ENCODE measurements around the gene NSUN4. TPM values are rescaled to one million over a fixed set of nuclear protein-coding genes. Genes with fewer than 3 reads are reported as not detected.
"Not testable (repeated sequence)": the region's sequence is repeated elsewhere in the genome, so short reads cannot be mapped to it uniquely, and the experiment has no call there.

Gene NSUN4
- total RNA-seq, 1 donor from 2014 or later = 23.4 TPM

DNA sequence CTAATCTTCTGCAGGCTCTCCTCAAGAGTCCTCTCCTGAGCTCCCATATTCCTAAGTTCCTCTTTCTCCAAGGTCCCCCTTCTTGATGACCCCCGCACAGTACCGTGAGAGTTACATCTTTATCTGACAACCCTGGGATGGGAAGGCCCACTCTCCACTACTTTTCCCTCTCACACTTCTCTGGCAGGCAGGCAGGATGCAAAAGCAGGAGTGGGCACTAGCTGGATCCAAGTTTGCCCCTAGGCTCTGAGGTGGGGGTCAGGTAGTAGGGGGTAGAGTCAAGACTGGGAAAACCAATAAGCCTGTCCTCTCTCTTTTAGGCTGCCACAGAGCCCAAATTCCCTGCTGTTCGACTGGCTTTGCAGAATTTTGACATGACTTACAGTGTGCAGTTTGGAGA lies 3.9 kb downstream of the NSUN4 start:
- no peak overlapping the region for H3K4me3 Mint-ChIP-seq (ENCODE audit: unreplicated experiment)
- TF ChIP-seq, protein P1, sequence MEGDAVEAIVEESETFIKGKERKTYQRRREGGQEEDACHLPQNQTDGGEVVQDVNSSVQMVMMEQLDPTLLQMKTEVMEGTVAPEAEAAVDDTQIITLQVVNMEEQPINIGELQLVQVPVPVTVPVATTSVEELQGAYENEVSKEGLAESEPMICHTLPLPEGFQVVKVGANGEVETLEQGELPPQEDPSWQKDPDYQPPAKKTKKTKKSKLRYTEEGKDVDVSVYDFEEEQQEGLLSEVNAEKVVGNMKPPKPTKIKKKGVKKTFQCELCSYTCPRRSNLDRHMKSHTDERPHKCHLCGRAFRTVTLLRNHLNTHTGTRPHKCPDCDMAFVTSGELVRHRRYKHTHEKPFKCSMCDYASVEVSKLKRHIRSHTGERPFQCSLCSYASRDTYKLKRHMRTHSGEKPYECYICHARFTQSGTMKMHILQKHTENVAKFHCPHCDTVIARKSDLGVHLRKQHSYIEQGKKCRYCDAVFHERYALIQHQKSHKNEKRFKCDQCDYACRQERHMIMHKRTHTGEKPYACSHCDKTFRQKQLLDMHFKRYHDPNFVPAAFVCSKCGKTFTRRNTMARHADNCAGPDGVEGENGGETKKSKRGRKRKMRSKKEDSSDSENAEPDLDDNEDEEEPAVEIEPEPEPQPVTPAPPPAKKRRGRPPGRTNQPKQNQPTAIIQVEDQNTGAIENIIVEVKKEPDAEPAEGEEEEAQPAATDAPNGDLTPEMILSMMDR (IDR thresholded peaks at IDR 0.05) = no peak
- H3K36me3 Mint-ChIP-seq (ENCODE audit: low read depth) = peaks cover 11% of the 10 kb centered on the region
- H3K27ac Mint-ChIP-seq (ENCODE audit: unreplicated experiment) = peak overlapping the region; percentile 41
- H3K27me3 Mint-ChIP-seq (ENCODE audit: low read depth) = no peaks in the 10 kb centered on the region
- no peak for DNase-seq (ENCODE audit: low spot score)
- H3K4me1 Mint-ChIP-seq (ENCODE audit: low read depth) = peaks cover 43% of the 10 kb centered on the region
- no peaks in the 10 kb centered on the region for H3K9me3 Mint-ChIP-seq (ENCODE audit: low read depth)

DNA sequence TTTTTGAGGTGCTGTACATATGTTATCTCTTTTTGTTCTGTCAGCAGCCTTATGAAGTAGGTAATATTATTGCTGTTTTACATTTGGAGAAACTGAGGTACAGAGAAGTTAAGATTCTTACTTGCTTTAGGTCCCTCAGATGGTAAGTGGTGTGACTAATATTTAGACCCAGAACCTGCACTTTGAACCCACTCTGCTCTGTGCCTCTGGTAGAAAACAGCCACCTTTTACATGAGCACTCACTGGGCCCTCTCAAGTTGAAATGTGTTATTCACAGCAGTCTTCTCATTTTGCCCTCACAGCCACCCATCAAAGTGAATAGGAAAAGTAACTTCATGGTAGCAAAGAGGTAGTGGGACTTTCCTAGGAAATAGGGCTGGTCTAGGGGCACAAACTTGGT lies 4.7 kb downstream of the NSUN4 start:
- Mint-ChIP-seq H3K36me3 (ENCODE audit: low read depth) (peaks cover 16% of the 10 kb centered on the region), H3K4me1 (ENCODE audit: low read depth) (peaks cover 39% of the 10 kb centered on the region), H3K27me3 (ENCODE audit: low read depth) (no peaks in the 10 kb centered on the region), H3K4me3 (ENCODE audit: unreplicated experiment) (no peak overlapping the region), H3K27ac (ENCODE audit: unreplicated experiment) (no peak overlapping the region), H3K9me3 (ENCODE audit: low read depth) (no peaks in the 10 kb centered on the region)
- no peak for DNase-seq (ENCODE audit: low spot score)
- TF ChIP-seq, protein P1 (IDR thresholded peaks at IDR 0.05) = no peak

DNA sequence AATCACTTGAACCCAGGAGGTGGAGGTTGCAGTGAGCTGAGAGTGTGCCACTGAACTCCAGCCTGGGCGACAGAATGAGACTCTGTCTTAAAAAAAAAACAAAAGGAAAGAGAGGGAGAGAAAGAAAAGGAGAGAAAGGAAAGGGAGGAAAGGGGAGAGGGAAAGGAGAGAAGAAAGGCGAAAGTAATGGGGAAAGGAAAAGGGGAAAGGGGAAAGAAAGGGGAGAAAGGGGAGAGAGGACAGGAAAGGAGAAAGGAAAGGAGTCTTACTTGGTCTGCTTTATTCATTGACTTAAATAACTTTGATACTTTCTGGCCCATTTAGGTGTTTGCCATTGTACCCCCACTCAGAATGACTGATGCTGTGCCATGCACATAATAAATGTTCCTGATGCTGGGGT lies 11.8 kb downstream of the NSUN4 start:
- Mint-ChIP-seq H3K36me3 (ENCODE audit: low read depth) (peaks cover 17% of the 10 kb centered on the region), H3K4me1 (ENCODE audit: low read depth) (peaks cover 5% of the 10 kb centered on the region), H3K27ac (ENCODE audit: unreplicated experiment) (no peak overlapping the region), H3K4me3 (ENCODE audit: unreplicated experiment) (no peak overlapping the region), H3K27me3 (ENCODE audit: low read depth) (no peaks in the 10 kb centered on the region), H3K9me3 (ENCODE audit: low read depth) (no peaks in the 10 kb centered on the region)
- TF ChIP-seq, protein P1 (IDR thresholded peaks at IDR 0.05) = no peak
- DNase-seq (ENCODE audit: low spot score) = no peak

DNA sequence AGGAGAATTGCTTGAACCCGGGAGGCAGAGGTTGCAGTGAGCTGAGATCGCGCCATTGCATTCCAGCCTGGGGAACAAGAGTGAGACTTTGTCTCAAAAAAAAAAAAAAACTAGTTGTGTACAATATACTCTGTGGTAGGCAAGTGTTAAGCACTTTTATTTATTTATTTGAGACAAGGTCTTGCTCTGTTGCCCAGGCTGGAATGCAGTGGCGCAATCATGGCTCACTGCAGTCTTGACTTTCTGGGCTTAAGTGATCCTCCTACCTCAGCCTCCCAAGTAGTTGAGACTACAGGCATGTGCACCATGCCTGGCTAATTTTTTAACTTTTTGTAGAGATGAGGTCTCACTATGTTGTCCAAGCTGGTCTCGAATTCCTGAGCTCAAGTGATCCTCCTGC lies 15.3 kb downstream of the NSUN4 start:
- DNase-seq (ENCODE audit: low spot score); H3K27ac Mint-ChIP-seq (ENCODE audit: unreplicated experiment); H3K4me1 Mint-ChIP-seq (ENCODE audit: low read depth); H3K4me3 Mint-ChIP-seq (ENCODE audit: unreplicated experiment); H3K27me3 Mint-ChIP-seq (ENCODE audit: low read depth); H3K9me3 Mint-ChIP-seq (ENCODE audit: low read depth): not testable (repeated sequence)
- peaks cover 18% of the 10 kb centered on the region for H3K36me3 Mint-ChIP-seq (ENCODE audit: low read depth)

DNA sequence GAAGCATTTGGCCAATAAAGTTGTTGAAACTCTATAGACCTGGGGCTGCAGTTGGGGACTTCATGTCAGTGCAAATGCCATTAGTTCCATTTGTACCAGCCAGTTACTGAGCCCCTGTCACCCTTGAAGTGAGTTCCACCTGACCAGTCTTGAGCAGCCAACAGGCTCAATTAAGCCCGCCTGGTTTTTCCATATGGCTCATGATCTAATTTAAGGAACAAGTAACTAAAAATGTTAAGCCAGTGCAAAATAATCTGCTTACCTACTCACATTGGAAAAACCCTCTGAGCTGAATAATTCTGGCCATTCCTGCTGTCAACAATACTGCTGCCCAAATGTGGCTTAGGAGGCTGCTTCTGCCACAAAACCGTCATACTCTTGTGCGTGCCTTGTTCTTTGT lies 21.6 kb downstream of the NSUN4 start:
- H3K27ac Mint-ChIP-seq (ENCODE audit: unreplicated experiment) = no peak overlapping the region
- peaks cover 24% of the 10 kb centered on the region for H3K36me3 Mint-ChIP-seq (ENCODE audit: low read depth)
- no peaks in the 10 kb centered on the region for H3K9me3 Mint-ChIP-seq (ENCODE audit: low read depth)
- TF ChIP-seq, protein P1 (IDR thresholded peaks at IDR 0.05) = no peak
- no peaks in the 10 kb centered on the region for H3K27me3 Mint-ChIP-seq (ENCODE audit: low read depth)
- no peak overlapping the region for H3K4me3 Mint-ChIP-seq (ENCODE audit: unreplicated experiment)
- peaks cover 4% of the 10 kb centered on the region for H3K4me1 Mint-ChIP-seq (ENCODE audit: low read depth)
- no peak for DNase-seq (ENCODE audit: low spot score)

DNA sequence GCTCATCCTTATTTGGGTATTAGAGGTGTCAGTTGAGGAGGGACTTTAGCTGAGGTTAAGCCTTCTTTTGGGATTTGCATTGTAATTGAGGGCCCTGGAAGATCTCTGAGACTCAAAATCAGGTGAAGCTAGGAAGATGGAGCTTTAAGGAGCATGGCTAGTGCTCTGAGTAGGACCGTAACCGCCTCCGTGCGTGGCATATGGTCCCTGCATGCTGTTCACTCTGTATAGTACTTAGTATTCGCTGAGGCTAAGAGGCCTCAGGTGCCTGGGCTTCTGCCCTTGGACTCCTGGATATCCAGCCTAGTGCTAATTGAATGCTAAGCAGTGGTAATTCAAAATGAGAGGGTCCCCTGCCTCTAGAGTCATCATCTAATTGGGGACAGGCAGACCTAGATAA lies 22.5 kb downstream of the NSUN4 start:
- Mint-ChIP-seq H3K27me3 (ENCODE audit: low read depth) (no peaks in the 10 kb centered on the region), H3K36me3 (ENCODE audit: low read depth) (peaks cover 25% of the 10 kb centered on the region), H3K27ac (ENCODE audit: unreplicated experiment) (no peak overlapping the region), H3K4me3 (ENCODE audit: unreplicated experiment) (no peak overlapping the region), H3K9me3 (ENCODE audit: low read depth) (no peaks in the 10 kb centered on the region), H3K4me1 (ENCODE audit: low read depth) (peaks cover 4% of the 10 kb centered on the region)
- no peak for DNase-seq (ENCODE audit: low spot score)
- TF ChIP-seq, protein P1 (IDR thresholded peaks at IDR 0.05) = no peak
